Measurements from ENCODE around the gene HS1BP3.

The HS1BP3 gene

DNA sequence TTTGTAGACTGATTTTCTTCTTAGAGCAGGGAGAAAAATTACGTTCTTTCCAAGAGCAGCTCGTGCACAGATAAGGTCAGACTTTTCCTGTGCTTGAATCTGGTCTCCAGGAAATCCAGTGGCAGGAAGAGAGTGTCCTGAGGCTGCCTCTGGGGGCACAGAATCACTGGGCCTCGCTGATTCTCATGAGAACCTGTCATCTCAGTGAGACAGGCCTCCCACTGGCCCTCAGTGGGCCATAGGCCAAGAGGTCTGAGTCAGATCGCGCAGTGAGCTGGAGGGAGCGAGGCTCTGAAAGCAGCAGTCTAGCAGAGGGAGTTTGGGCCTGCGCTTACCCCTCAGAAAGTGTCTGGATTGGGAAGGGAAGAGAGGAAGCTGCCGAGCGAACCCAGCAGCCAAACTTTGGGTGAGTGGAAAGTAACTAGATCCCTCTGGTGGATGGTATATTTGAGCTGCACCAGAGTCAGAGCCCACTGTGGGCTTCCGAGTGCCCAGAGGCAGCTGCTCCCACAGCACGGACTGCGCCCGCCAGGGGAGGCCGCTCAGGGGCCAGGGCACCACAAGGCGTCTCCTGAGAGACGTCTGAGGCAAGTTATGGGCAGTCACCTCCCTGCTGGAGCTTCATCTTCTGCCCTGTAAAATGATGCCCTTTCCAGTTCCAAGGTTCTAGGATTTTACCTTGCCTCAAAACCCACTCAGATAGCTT, 24.2 kb upstream of the HS1BP3 start:
- no peak for FAIRE-seq

DNA sequence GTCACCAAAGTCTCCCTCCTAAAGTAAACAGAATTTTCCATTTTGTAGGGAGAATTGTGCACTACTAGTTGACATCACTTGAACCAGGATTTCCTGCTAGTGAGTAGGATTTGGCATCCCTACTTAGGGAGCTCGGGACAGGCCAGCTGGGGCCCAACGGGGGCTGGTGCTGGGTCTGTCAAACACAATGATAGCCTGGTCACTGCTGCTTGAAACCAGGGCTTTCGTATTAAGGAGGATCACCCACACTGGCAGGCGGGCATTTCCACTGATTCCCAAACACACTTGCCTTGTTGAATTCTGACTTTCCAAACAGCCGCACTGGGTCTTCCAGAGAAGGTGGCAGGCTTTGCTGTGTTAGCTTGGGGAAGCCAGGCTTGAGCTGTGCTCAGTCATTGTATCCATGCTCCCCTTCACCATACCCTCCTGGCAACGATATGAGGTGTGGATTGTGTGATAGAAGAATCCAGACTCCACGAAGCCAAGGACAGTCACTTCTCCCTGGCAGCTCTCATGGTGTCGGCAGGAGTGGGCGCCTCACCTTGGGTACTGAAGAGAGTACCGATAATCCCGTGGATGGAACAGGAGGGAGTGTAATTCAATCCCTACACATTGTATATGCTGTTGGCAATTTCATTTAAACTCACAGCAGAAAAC, 23.5 kb upstream of the HS1BP3 start:
- no peak for FAIRE-seq

DNA sequence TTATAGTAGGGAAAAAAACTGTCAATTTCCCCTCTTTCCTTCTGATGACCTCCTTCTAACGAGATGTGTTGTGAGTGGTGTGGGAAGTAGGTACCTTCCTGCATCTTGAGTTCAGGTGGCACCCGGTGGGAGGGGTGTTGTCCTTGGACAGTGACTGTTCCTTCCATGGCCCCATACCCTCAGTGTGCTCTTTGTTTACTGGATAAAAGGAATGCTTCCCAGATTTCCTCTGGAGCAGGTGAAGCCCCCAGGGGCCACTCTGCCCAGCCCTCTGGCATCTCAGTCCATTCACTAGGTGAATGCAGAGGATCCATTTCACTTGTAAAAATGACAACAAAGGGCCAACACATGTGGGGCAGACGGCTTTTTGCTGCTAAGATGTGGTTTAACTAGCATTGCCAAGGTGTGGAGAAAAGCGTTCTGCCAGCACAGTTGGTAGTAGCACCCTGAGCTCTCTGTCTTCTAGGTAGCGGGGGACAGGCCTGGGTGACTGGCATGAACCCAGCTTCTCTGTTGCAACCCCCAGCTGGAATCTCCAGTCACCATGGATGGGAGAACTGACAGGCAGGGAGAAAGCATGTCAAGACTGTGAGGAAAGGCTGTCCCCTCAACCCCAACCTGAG, 22.9 kb upstream of the HS1BP3 start:
- no peak for FAIRE-seq

DNA sequence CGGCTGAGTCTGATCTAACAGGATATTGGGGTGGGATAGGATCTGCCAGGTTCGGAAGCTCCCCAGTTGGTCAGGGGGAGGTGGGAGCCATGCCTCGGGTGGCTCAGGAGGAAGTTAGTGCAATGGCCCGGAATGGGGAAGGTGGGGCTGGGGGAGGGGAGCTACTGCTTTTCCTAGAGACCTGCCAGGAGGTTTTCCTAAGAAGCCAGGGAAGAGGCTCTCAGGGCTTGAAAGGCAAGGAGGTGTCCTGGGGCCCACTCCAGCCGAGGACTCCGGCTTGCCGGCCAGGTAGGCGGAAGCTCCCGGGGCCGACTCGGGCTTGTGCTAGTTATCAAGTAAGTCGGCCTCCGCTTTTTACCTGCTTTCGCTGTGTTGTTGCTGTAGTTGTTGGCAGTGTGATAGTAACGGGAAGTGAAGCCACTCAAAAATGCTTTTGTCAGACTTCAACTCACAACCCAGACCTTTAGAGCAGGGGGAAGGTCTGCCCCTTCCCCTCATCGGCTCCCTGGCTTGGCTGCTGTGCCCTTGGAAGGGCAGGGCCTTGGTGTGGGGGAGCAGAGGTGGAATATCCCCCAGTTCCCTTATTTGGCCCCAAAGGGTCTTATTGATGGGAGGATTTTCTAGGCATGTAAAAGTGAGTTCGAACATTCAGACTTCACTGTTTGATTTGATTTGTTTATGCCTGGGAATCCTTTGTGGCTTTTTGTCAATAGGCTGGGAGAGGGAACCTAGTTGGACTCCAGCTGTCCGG, 21.5 kb upstream of the HS1BP3 start:
- FAIRE-seq = no peak

DNA sequence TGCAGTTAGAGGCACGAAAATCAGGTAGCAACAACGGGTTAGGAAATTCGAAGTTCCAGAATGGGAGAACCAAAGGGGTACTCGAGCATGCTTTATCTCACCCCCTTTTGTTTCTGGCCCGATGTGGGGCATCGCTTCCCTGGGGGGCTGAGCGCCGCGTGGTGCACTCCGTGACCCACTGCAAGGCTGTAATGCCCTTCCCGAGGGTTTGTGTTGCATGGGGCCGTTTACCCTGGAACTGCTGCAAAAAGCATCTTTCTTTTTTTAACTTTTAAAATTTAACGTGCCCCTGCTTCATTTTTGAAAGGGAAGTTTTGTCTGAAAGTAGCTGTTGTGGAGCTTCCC, 20.8 kb upstream of the HS1BP3 start:
- no peak for FAIRE-seq

- no peak for FAIRE-seq
Observed at GRCh38 chr2:20671036-20671735, 20.3 kb upstream of the HS1BP3 start.

GRCh38 chr2:20670315-20671035, 19.6 kb upstream of the HS1BP3 start:
- no peak for FAIRE-seq

DNA sequence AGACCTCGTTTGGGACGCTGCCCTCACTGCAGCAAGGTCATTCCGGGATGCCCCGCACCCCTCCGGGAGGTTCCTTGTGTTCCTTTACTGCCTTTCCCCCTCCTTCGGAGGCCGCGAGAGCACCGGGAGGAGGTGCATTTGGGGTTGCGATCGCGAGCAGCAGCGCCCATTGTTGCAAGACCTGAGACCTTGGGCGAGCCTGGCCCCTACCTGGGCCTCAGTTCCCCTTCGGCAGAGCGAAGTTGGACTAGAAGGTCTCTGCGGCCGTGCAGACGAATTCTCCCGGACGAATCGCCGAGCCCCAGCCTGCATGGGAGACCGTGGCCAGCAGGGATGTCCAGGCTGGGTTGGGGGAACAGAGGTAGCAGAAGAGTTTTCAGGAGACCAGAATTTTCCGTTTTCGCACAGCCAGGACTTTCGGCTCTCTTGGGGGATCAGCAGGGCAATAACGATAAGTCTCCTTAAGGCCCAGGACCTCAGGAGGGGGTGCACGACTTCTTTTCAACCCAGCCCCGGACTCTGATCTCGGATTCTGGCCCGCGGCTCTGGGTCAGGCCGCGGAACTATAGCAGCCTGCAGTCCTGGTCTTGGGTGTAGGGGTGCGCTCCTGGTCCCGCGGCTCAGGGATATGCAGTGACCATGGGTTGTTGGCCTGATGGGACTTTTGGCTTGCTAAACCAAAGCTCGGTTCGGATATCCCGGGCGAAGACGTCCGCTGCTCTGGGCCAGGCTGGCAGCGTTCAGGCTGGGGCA, 18.8 kb upstream of the HS1BP3 start:
- FAIRE-seq = no peak

GRCh38 chr2:20668871-20669475, 18.1 kb upstream of the HS1BP3 start:
- FAIRE-seq = no peak

DNA sequence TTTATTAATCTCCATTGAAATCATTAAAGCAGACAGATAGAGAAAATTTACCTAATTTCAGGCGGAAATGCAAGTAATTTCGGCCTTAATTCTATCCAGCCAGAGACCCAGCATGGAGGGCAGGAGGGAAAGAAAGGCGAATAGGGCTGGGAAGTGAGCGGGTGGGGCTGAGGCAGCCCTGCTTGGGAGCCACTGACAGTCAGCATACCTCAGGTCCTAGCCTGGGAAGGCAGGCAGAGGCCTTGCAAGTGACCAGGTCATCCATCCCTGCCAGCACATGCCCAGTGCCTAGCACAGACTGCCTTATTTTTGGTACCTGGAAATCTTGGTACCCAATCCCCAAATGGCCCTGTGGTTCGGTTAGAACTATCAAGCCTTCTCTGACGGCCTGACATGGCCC, 17.6 kb upstream of the HS1BP3 start:
- no peak for FAIRE-seq

DNA sequence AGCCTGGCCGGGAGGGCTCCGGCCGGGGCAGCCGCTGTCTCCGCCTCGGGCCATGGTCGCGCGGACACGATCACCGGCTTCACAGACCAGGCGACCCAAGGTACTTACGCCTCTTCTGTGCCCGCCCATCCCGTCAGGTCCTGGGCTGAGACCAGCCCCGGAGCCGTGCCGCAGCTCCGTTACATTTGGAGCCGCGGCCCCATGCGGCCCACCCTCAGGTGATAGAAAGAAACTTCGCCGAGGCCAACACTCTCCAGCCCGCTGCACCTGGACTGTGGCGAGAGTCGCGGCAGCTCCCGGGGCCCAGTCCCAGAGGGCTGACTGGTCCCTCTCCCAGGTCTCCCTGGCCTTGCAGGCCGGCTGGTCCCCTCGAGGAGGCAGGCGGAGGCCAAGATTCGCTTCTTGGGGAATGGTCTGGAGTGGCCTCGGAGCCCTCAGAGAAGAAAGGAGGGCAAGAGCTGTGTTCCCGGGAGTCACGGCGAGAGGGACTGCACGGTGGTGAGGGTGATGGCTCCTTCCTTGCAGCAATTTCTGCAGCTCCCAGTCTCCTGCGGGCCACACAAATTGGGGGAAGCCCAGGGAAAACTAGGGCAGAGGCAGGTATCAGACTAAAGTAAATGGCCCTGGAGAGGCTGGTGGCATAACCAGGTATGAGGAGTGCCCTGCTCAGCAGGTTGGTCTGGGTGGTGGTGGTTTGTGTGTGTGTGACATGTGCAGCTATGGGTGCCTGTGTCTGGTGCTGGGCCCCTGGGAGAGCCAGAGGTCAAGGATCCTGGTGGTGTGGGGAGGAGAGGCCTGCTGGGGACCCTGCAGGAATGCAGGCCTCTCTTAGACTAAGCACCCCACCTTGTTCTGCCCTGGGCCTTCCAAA, 16.9 kb upstream of the HS1BP3 start:
- FAIRE-seq = no peak

GRCh38 chr2:20667151-20667530, 16.2 kb upstream of the HS1BP3 start:
- FAIRE-seq = no peak

- no peak for FAIRE-seq
Observed at GRCh38 chr2:20666304-20667150, 15.6 kb upstream of the HS1BP3 start, which contains the start of gene GDF7. Gene GDF7, plus strand, starts transcription at chr2:20667144. Its CDS starts 96 bp downstream, at chr2:20667240.

DNA sequence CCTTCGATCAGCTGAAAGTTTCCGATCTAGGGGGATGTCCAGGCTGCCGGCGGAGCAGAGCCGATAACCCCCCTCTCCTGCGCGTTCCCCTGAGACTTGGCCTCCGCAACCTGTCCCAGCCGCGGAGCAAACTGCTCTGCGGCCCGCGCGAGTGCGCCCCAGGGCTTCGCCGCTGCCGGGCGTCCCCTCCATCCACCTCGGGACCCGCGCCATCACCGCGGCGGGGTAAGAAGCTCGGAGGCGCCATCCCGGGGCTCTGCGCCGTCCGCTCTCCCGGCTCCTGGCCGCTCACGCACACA, 15.1 kb upstream of the HS1BP3 start:
- FAIRE-seq = no peak

DNA sequence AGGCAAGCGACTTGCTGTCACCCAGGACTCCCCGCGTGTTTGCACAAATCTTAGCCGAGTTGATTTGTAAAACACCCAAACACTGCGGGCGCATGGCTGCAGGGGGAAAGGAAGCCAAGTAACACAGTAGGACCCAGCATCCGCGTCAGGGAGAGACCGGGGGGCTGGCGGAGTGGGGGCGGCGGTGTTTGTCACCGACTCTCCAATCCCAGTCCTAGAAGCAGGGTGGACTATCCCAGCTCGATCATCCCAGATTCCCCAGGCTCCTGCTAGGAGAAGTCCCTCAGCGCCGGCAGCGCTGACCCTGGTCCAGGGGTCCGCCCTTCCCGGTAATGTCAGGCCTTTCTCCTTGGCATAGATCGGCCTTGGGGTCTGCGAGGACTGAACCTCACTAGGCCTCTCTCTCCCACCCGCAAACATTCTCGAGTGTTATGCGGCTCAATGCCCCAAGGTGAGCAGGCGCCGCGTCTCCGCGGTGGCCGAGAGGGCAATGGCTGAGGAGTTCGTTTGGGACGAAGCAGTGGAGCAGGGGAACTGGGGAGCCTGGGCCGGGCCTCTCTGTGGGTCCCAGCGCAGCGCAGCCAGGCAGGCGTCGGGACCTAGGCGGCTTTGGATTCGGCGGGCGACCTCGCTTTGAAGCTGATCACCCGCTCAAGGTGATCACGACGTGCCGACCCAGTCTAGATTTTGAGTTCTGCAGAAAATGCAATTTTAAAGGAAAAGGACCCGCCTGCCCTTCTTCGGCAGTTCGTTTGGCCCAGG, 14.5 kb upstream of the HS1BP3 start:
- FAIRE-seq = no peak

DNA sequence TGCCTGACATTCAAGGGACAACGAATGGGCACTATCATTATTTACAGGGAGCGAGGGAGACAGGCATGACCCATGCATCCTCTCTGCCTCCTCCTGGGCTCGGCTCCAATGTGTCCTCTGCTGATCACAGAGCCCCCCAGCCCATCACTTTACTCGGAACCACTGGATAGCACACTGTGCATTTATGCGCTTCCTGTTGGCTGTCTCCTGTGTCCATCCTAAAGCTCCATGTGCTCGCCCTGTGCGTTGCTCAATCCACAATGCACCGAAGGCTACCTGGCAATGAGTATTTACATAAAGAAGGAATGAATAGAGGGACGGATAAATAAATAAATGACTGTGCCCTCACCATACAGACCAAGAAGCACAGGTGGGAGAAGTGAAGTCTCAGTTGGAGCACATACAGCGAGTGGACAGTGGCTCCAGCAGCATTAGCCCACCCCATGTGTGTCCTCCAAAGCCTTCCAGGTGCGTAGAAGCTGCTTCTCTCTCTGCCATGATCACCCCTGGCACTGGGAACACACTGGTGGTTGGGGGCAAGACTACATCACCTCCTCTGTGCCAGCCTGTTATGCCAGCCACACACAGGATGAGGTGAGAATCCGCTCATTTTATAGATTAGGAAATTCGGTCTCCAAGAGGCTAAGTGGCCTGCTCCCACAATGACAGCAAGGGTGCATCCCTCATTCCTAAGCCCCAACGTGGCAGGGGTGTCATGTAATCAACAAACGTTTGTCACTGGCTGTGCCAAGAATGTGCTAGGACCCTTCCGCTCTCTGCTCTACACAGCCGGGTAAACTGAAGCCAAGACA, 13.7 kb upstream of the HS1BP3 start:
- no peak for FAIRE-seq

DNA sequence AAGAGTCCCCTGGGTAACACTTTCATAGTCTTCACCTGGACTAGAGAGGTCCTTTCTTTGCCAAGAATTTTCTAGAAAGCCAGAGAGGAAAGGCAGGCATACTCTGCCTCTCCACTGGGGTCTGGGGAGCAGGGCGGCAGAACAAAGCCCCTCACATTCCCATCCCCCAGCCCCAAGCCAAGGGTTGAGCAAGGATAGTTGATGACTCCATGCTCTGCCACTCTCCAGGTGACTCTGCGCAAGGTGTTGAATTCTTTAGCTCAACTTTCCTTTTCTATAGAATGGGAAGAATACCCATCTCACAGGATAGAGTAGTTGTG, 13.1 kb upstream of the HS1BP3 start:
- no peak for FAIRE-seq

Measured in A204.1 (cell line).